ENCODE data around the gene TJP1.

- TF ChIP-seq, protein P1, sequence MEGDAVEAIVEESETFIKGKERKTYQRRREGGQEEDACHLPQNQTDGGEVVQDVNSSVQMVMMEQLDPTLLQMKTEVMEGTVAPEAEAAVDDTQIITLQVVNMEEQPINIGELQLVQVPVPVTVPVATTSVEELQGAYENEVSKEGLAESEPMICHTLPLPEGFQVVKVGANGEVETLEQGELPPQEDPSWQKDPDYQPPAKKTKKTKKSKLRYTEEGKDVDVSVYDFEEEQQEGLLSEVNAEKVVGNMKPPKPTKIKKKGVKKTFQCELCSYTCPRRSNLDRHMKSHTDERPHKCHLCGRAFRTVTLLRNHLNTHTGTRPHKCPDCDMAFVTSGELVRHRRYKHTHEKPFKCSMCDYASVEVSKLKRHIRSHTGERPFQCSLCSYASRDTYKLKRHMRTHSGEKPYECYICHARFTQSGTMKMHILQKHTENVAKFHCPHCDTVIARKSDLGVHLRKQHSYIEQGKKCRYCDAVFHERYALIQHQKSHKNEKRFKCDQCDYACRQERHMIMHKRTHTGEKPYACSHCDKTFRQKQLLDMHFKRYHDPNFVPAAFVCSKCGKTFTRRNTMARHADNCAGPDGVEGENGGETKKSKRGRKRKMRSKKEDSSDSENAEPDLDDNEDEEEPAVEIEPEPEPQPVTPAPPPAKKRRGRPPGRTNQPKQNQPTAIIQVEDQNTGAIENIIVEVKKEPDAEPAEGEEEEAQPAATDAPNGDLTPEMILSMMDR (IDR thresholded peaks at IDR 0.05) = no peak
- TF ChIP-seq POLR2A (IDR thresholded peaks at IDR 0.05) = no peak
Measured at GRCh38 chr15:29774900-29775299, 47.4 kb downstream of the TJP1 start.
